Gastroesophageal sphincter (tissue), 4 donors: ENCODE results near the gene KCNK5. TPM values are rescaled to one million over a fixed set of nuclear protein-coding genes. Genes with fewer than 3 reads are reported as not detected.
A peak's percentile ranks its signal among the peaks of the same experiment; 100 is the strongest.

Experiments used
- ATAC-seq: fragments of 150-250 bp; one replicate; pipeline ENCODE4 v1.9.1; 2016; ENCODE audit warnings: mild to moderate bottlenecking, moderate library complexity
- H3K27ac ChIP-seq, 4 donors: fragments of 200-600 bp; sonication (generic) in 3 of 4; 1 replicate in 3 of 4; 2 replicates in 1 of 4; pipeline ENCODE4 v1.5.1; 2016 to 2019
- H3K27me3 ChIP-seq: fragments of 200-600 bp; sonication (generic); one replicate; pipeline ENCODE4 v1.5.1; 2019
- H3K36me3 ChIP-seq, 2 donors: fragments of 200-600 bp; sonication (generic); one replicate each; pipeline ENCODE4 v1.5.1; 2019; ENCODE audit warnings: control low read depth in 1 of 2
- H3K4me1 ChIP-seq, 3 donors: fragments of 200-600 bp; sonication (generic); 1 replicate in 2 of 3; 2 replicates in 1 of 3; pipeline ENCODE4 v1.5.1; 2016 to 2019; ENCODE audit warnings: control low read depth in 2 of 3
- H3K4me3 ChIP-seq, 2 donors: fragments of 200-600 bp; sonication (generic); one replicate each; pipeline ENCODE4 v1.5.1; 2019; ENCODE audit warnings: mild to moderate bottlenecking in 1 of 2, moderate library complexity in 1 of 2
- H3K9me3 ChIP-seq, 3 donors: fragments of 200-600 bp; sonication (generic); one replicate each; pipeline ENCODE4 v1.5.1; 2017 to 2019; ENCODE audit warnings: control low read depth in 2 of 3
- CTCF ChIP-seq, 4 experiments: fragments of 200-600 bp in 2 of 4; fragments of 450-650 bp in 2 of 4; sonication (generic) in 1 of 4; IDR thresholded peaks; one replicate each; pipeline ENCODE4 v1.5.1; 2017 to 2019; ENCODE audit warnings: antibody characterized with exemption in 4 of 4, mild to moderate bottlenecking in 2 of 4, moderate library complexity in 2 of 4
- EP300 ChIP-seq: sonication (generic); formaldehyde crosslinking; IDR thresholded peaks from one replicate; pipeline ENCODE4 v1.6.1; 2017; ENCODE audit warnings: antibody characterized with exemption, mild to moderate bottlenecking
- POLR2A ChIP-seq, 2 donors: fragments of 450-650 bp; IDR thresholded peaks; one replicate each; pipeline ENCODE4 v1.6.1; 2017; ENCODE audit warnings: antibody characterized with exemption in 2 of 2, mild to moderate bottlenecking in 2 of 2, moderate library complexity in 1 of 2
- POLR2AphosphoS5 ChIP-seq: sonication (generic); formaldehyde crosslinking; IDR thresholded peaks from one replicate; pipeline ENCODE4 v1.6.1; 2017; ENCODE audit warnings: antibody characterized with exemption
- WGBS, 2 donors: methylation state at CpG; one replicate each; pipeline ENCODE4 v1.1.5; 2018; ENCODE audit warnings: low coverage in 1 of 2; 5-methylcytosine and 5-hydroxymethylcytosine counted together
- total RNA-seq, 4 donors: library from RNA; depleted of rRNA; stranded (reverse); fragments of >200 nt; gene quantifications; one replicate each; pipeline ENCODE4 v1.1.0, GENCODE V29; 2016

The KCNK5 gene
- total RNA-seq, 4 donors from 2014 or later, result 7.3 to 11.5 (median 8.0) TPM

GRCh38 chr6:39196673-39197091, 32.6 kb downstream of the KCNK5 start:
- Histone ChIP-seq H3K36me3 (no peaks in the 10 kb centered on the region), H3K9me3 (no peaks in the 10 kb centered on the region), H3K27me3 (peaks cover 10% of the 10 kb centered on the region), H3K27ac (no peak overlapping the region), H3K4me3 (no peak overlapping the region), H3K4me1 (peaks cover 0 to 5% (median 0%) of the 10 kb centered on the region in 3 donors)
- TF ChIP-seq EP300 (no peak), POLR2A (IDR thresholded peaks at IDR 0.05) (no peak), CTCF (IDR thresholded peaks at IDR 0.05) (no peak), POLR2AphosphoS5 (no peak)
- no peak for ATAC-seq
- WGBS, 2 donors, result 88% methylated on average over 1 of the region's 3 CpGs; no CpG with 5 or more reads in 1 of the 2 donors

- ATAC-seq, result no peak
- TF ChIP-seq EP300, result no peak
- no peak for TF ChIP-seq CTCF (IDR thresholded peaks at IDR 0.05)
- TF ChIP-seq POLR2A (IDR thresholded peaks at IDR 0.05), result no peak
- no peak for TF ChIP-seq POLR2AphosphoS5
- no peak overlapping the region for H3K27ac ChIP-seq
- 83 to 90% methylated on average over 3 of the region's 3 CpGs for whole genome bisulfite sequencing, 2 donors
- no peaks in the 10 kb centered on the region for H3K36me3 ChIP-seq
- H3K27me3 ChIP-seq, result peaks cover 10% of the 10 kb centered on the region
- peaks cover 0 to 7% (median 0%) of the 10 kb centered on the region in 3 donors for H3K4me1 ChIP-seq
- H3K9me3 ChIP-seq, result no peaks in the 10 kb centered on the region
- H3K4me3 ChIP-seq, result no peak overlapping the region
These were observed 33.4 kb downstream of the KCNK5 start for GRCh38 chr6:39195792-39196385.

GRCh38 chr6:39194466-39194865, 34.8 kb downstream of the KCNK5 start:
- no peak for TF ChIP-seq CTCF (IDR thresholded peaks at IDR 0.05)
- TF ChIP-seq POLR2AphosphoS5, result no peak
- no peak for TF ChIP-seq POLR2A (IDR thresholded peaks at IDR 0.05)
- no peak for TF ChIP-seq EP300
- H3K27me3 ChIP-seq, result peaks cover 2% of the 10 kb centered on the region
- peak overlapping the region in 1 of 4 donors; percentile 16 for H3K27ac ChIP-seq
- no peaks in the 10 kb centered on the region for H3K36me3 ChIP-seq
- peaks cover 0 to 11% (median 0%) of the 10 kb centered on the region in 3 donors for H3K4me1 ChIP-seq
- no peak for ATAC-seq
- H3K4me3 ChIP-seq, result no peak overlapping the region
- 99% methylated on average over 5 of the region's 9 CpGs; no CpG with 5 or more reads in 1 of the 2 donors for WGBS, 2 donors
- no peaks in the 10 kb centered on the region for H3K9me3 ChIP-seq

GRCh38 chr6:39193201-39193791, 36.0 kb downstream of the KCNK5 start:
- no peaks in the 10 kb centered on the region for H3K36me3 ChIP-seq
- ATAC-seq, result peak; percentile 50
- H3K27ac ChIP-seq, result peak overlapping the region in 1 of 4 donors; percentile 16
- 43% methylated on average over 1 of the region's 2 CpGs; no CpG with 5 or more reads in 1 of the 2 donors for WGBS, 2 donors
- peaks cover 0 to 11% (median 0%) of the 10 kb centered on the region in 3 donors for H3K4me1 ChIP-seq
- H3K4me3 ChIP-seq, result no peak overlapping the region
- TF ChIP-seq CTCF (IDR thresholded peaks at IDR 0.05) (no peak), POLR2A (IDR thresholded peaks at IDR 0.05) (no peak), POLR2AphosphoS5 (no peak), EP300 (no peak)
- H3K9me3 ChIP-seq, result no peaks in the 10 kb centered on the region
- no peaks in the 10 kb centered on the region for H3K27me3 ChIP-seq

GRCh38 chr6:39192736-39193135, 36.5 kb downstream of the KCNK5 start:
- WGBS, 2 donors, result 65% methylated on average over 2 to 4 of the region's 6 CpGs
- Histone ChIP-seq H3K36me3 (no peaks in the 10 kb centered on the region), H3K4me3 (no peak overlapping the region), H3K27ac (peak overlapping the region in 1 of 4 donors; percentile 36), H3K27me3 (no peaks in the 10 kb centered on the region), H3K9me3 (no peaks in the 10 kb centered on the region), H3K4me1 (peaks cover 0 to 11% (median 0%) of the 10 kb centered on the region in 3 donors)
- no peak for ATAC-seq
- TF ChIP-seq CTCF (IDR thresholded peaks at IDR 0.05), result no peak
- no peak for TF ChIP-seq POLR2A (IDR thresholded peaks at IDR 0.05)
- TF ChIP-seq EP300, result no peak
- no peak for TF ChIP-seq POLR2AphosphoS5
